Measurements from ENCODE around the gene FCRLB. TPM values are rescaled to one million over a fixed set of nuclear protein-coding genes. Genes with fewer than 3 reads are reported as not detected.
"Not testable (repeated sequence)": the region's sequence is repeated elsewhere in the genome, so short reads cannot be mapped to it uniquely, and the experiment has no call there.

The FCRLB gene
- total RNA-seq (1 to 10 TPM in 1 of 5 donors, under 1 TPM in 4; 0.48 to 1.1 (median 0.75) TPM), total RNA-seq (0.04 to 2.1 (median 0.37) reads per million in 29 experiments)
- total RNA-seq (2013), result 1.8 TPM

DNA sequence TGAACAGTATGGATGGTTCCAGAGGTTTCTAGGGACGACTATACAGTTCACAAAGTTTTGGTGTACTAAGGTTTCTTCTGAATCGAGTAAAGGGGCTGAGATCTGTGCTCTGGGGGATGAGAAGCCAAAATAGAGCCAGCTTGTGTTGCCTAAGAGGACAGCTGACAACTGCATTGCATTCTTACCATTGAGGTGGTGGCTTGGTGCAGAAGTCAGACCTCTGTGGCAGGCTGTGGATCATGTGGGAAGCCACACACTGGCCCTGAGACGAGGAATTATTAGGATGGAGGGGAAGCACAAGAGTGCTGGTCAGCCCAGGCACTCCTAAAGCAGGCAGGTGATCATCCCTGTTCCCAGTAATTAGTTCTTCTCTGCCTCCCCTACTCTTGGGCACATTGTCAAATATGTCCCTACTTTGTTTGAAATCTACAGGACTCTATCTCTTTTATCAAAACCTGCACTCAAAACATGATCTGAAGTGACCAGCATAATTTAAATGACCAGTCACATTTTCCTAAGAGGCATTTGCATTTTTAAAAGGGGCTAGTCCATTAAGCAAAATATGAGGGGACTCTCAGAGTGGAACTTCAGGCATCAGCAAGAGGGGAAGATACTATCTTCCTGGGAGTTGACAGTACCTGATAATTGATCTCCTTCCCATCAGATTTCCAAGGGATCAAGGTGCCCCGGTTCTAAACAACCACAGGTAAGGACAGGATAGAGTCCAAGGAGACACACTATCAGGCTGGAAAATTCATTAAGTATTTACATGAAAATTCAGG, at the start of gene FCRLB:
Gene FCRLB, plus strand, starts transcription at position 589 of the 782 bp plus-strand sequence. CDS start 1,129 bp downstream, outside the sequence.
- Mint-ChIP-seq H3K4me1 (peaks cover 11 to 21% (median 18%) of the 10 kb centered on the region in 3 donors), H3K36me3 (no peaks in the 10 kb centered on the region), H3K27ac (no peak within 1 kb of the TSS), H3K9me3 (no peaks in the 10 kb centered on the region), H3K4me3 (no peak within 1 kb of the TSS), H3K27me3 (peaks cover 0 to 3% of the 10 kb centered on the region in 2 donors)
- ChIA-PET CTCF (no interaction called here), POLR2A (no interaction called here)
- no peak for DNase-seq
- Histone ChIP-seq H3K27me3 (replicated peaks in 1 of 2; ENCODE audit: control insufficient read depth in 2 of 2, extremely low read depth in 1 of 2, insufficient read depth in 2 of 2, low read length in 1 of 2) (peaks cover 4 to 10% of the 10 kb centered on the region in 2 experiments), H3K4me1 (ENCODE audit: control insufficient read depth in 1 of 2, extremely low read depth in 1 of 2, insufficient read depth in 2 of 2, low read length in 2 of 2) (peaks cover 0 to 12% of the 10 kb centered on the region in 2 experiments), H3K4me3 (ENCODE audit: control insufficient read depth in 1 of 2, extremely low read depth in 1 of 2, low read length in 1 of 2) (no peak within 1 kb of the TSS), H3K36me3 (ENCODE audit: control insufficient read depth in 2 of 2, extremely low read depth in 1 of 2, insufficient read depth in 1 of 2, low read length in 1 of 2) (no peaks in the 10 kb centered on the region), H3K9me3 (no peaks in the 10 kb centered on the region), H3K27ac (ENCODE audit: low read length) (no peak within 1 kb of the TSS)
- WGBS (ENCODE audit: insufficient coverage), result 88% methylated on average over 1 of the region's 4 CpGs
- ATAC-seq (replicated peaks in 1 of 4), result no peak

- H3K36me3 Mint-ChIP-seq; H3K9me3 ChIP-seq; H3K9me3 Mint-ChIP-seq; H3K4me1 ChIP-seq (ENCODE audit: control insufficient read depth in 1 of 2, extremely low read depth in 1 of 2, insufficient read depth in 2 of 2, low read length in 2 of 2); H3K4me3 ChIP-seq (ENCODE audit: control insufficient read depth in 1 of 2, extremely low read depth in 1 of 2, low read length in 1 of 2); H3K36me3 ChIP-seq (ENCODE audit: control insufficient read depth in 2 of 2, extremely low read depth in 1 of 2, insufficient read depth in 1 of 2, low read length in 1 of 2); CTCF ChIA-PET; H3K27ac ChIP-seq (ENCODE audit: low read length); DNase-seq; H3K27me3 ChIP-seq (replicated peaks in 1 of 2; ENCODE audit: control insufficient read depth in 2 of 2, extremely low read depth in 1 of 2, insufficient read depth in 2 of 2, low read length in 1 of 2); H3K27me3 Mint-ChIP-seq; POLR2A ChIA-PET; H3K27ac Mint-ChIP-seq; H3K4me3 Mint-ChIP-seq; ATAC-seq (replicated peaks in 1 of 4); H3K4me1 Mint-ChIP-seq: not testable (repeated sequence)
- WGBS (ENCODE audit: insufficient coverage), result 100% methylated on average over 2 of the region's 7 CpGs
Observed at GRCh38 chr1:161673437-161673836, 47.9 kb upstream of the FCRLB start.

DNA sequence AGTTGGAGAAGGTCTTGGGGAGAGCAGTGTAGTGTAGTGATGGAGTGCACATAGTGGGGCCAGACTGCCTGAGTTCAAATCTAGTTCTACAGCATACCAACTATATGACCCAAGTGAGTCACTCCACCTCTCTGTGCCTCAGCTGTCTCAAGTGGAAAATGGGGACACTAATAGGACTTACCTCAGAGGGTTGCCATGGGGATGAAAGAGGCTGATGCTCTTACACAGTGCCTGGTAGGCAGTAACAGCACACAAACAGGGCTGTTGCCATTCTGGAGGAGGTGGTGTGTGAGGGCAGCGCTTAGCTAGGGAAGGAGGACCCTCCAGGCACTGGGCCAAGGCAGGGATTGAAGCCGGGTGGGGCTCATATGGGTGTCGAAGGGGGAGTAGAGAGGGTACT, 46.9 kb upstream of the FCRLB start:
- H3K36me3 ChIP-seq (ENCODE audit: control insufficient read depth in 2 of 2, extremely low read depth in 1 of 2, insufficient read depth in 1 of 2, low read length in 1 of 2); CTCF ChIA-PET; H3K27ac ChIP-seq (ENCODE audit: low read length); ATAC-seq (replicated peaks in 1 of 4); H3K27me3 ChIP-seq (replicated peaks in 1 of 2; ENCODE audit: control insufficient read depth in 2 of 2, extremely low read depth in 1 of 2, insufficient read depth in 2 of 2, low read length in 1 of 2); H3K36me3 Mint-ChIP-seq; H3K4me1 ChIP-seq (ENCODE audit: control insufficient read depth in 1 of 2, extremely low read depth in 1 of 2, insufficient read depth in 2 of 2, low read length in 2 of 2); H3K9me3 Mint-ChIP-seq; H3K4me3 Mint-ChIP-seq; H3K9me3 ChIP-seq; DNase-seq; H3K27me3 Mint-ChIP-seq; POLR2A ChIA-PET; H3K4me1 Mint-ChIP-seq; H3K4me3 ChIP-seq (ENCODE audit: control insufficient read depth in 1 of 2, extremely low read depth in 1 of 2, low read length in 1 of 2); H3K27ac Mint-ChIP-seq: not testable (repeated sequence)
- no CpG with 5 or more reads among the region's 3 CpGs for WGBS (ENCODE audit: insufficient coverage)

DNA sequence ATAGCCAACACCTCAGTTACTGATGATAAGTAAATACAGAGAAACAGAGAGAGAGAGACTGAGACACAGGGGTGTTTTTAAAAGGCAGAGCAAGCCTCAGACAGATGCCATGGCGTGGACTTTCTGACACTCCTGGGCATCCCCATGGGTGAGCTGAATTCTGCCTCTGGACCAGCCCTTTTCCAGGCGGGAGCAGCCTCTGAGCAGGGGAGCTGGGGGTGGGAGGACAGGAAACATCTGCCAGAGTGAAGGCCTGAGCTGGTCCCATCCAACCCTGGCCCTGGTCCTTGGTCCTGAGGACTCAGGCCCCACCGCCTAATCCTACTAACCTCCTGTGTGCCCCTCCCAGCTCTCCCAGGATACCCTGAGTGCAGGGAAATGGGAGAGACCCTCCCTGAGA, 46.4 kb upstream of the FCRLB start:
- H3K9me3 ChIP-seq; H3K9me3 Mint-ChIP-seq; H3K4me1 Mint-ChIP-seq; H3K36me3 Mint-ChIP-seq; H3K27me3 Mint-ChIP-seq; CTCF ChIA-PET; H3K27ac ChIP-seq (ENCODE audit: low read length); H3K27ac Mint-ChIP-seq; ATAC-seq (replicated peaks in 1 of 4); H3K36me3 ChIP-seq (ENCODE audit: control insufficient read depth in 2 of 2, extremely low read depth in 1 of 2, insufficient read depth in 1 of 2, low read length in 1 of 2); H3K27me3 ChIP-seq (replicated peaks in 1 of 2; ENCODE audit: control insufficient read depth in 2 of 2, extremely low read depth in 1 of 2, insufficient read depth in 2 of 2, low read length in 1 of 2); DNase-seq; H3K4me3 ChIP-seq (ENCODE audit: control insufficient read depth in 1 of 2, extremely low read depth in 1 of 2, low read length in 1 of 2); H3K4me1 ChIP-seq (ENCODE audit: control insufficient read depth in 1 of 2, extremely low read depth in 1 of 2, insufficient read depth in 2 of 2, low read length in 2 of 2); H3K4me3 Mint-ChIP-seq; POLR2A ChIA-PET: not testable (repeated sequence)
- 86% methylated on average over 2 of the region's 3 CpGs for WGBS (ENCODE audit: insufficient coverage)

DNA sequence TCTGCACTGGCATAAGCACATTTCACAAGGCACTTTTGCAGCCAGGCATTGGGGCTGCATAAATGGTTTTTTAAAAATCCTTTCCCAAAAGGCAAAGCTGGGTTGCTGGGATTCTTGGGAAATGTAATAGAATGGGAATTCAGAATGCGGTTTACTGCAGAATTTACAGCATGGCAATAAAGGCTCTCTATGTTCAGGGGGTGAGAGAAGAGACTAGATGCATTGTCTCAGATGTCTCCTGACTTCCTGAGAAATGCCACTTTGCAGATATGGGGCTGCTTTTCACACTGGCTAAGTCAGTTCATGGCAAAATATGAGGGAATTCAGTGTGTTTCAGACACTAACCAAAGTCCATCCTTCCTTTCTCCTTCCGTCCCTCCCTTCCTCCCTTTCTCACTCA, 44.9 kb upstream of the FCRLB start:
- no peak overlapping the region for H3K27ac Mint-ChIP-seq
- ATAC-seq (replicated peaks in 1 of 4) (no peak), DNase-seq (no peak)
- H3K9me3 Mint-ChIP-seq, result no peaks in the 10 kb centered on the region
- no peaks in the 10 kb centered on the region for H3K36me3 ChIP-seq (ENCODE audit: control insufficient read depth in 2 of 2, extremely low read depth in 1 of 2, insufficient read depth in 1 of 2, low read length in 1 of 2)
- no peaks in the 10 kb centered on the region for H3K9me3 ChIP-seq
- no peak overlapping the region for H3K4me3 Mint-ChIP-seq
- no peaks in the 10 kb centered on the region for H3K4me1 ChIP-seq (ENCODE audit: control insufficient read depth in 1 of 2, extremely low read depth in 1 of 2, insufficient read depth in 2 of 2, low read length in 2 of 2)
- H3K36me3 Mint-ChIP-seq, result no peaks in the 10 kb centered on the region
- peaks cover 2 to 4% of the 10 kb centered on the region in 2 donors for H3K27me3 Mint-ChIP-seq
- no peak overlapping the region for H3K27ac ChIP-seq (ENCODE audit: low read length)
- no peak overlapping the region for H3K4me3 ChIP-seq (ENCODE audit: control insufficient read depth in 1 of 2, extremely low read depth in 1 of 2, low read length in 1 of 2)
- ChIA-PET CTCF (no interaction called here), POLR2A (no interaction called here)
- 92% methylated on average over 2 of the region's 2 CpGs for WGBS (ENCODE audit: insufficient coverage)
- H3K27me3 ChIP-seq (replicated peaks in 1 of 2; ENCODE audit: control insufficient read depth in 2 of 2, extremely low read depth in 1 of 2, insufficient read depth in 2 of 2, low read length in 1 of 2), result peaks cover 0 to 3% of the 10 kb centered on the region in 2 experiments
- no peaks in the 10 kb centered on the region for H3K4me1 Mint-ChIP-seq

- ChIA-PET CTCF (no interaction called here), POLR2A (no interaction called here)
- H3K36me3 Mint-ChIP-seq, result no peaks in the 10 kb centered on the region
- no peaks in the 10 kb centered on the region for H3K4me1 Mint-ChIP-seq
- H3K27me3 ChIP-seq (replicated peaks in 1 of 2; ENCODE audit: control insufficient read depth in 2 of 2, extremely low read depth in 1 of 2, insufficient read depth in 2 of 2, low read length in 1 of 2), result peaks cover 0 to 3% of the 10 kb centered on the region in 2 experiments
- no peaks in the 10 kb centered on the region for H3K9me3 Mint-ChIP-seq
- H3K27ac ChIP-seq (ENCODE audit: low read length), result no peak overlapping the region
- H3K4me1 ChIP-seq (ENCODE audit: control insufficient read depth in 1 of 2, extremely low read depth in 1 of 2, insufficient read depth in 2 of 2, low read length in 2 of 2), result no peaks in the 10 kb centered on the region
- H3K27ac Mint-ChIP-seq, result no peak overlapping the region
- ATAC-seq (replicated peaks in 1 of 4) (no peak), DNase-seq (no peak)
- H3K9me3 ChIP-seq, result no peaks in the 10 kb centered on the region
- H3K4me3 ChIP-seq (ENCODE audit: control insufficient read depth in 1 of 2, extremely low read depth in 1 of 2, low read length in 1 of 2), result no peak overlapping the region
- H3K4me3 Mint-ChIP-seq, result no peak overlapping the region
- no peaks in the 10 kb centered on the region for H3K36me3 ChIP-seq (ENCODE audit: control insufficient read depth in 2 of 2, extremely low read depth in 1 of 2, insufficient read depth in 1 of 2, low read length in 1 of 2)
- WGBS (ENCODE audit: insufficient coverage), result 96% methylated on average over 2 of the region's 5 CpGs
- H3K27me3 Mint-ChIP-seq, result peaks cover 4 to 7% of the 10 kb centered on the region in 2 donors
Observed at GRCh38 chr1:161676958-161677689, 44.2 kb upstream of the FCRLB start.

All from T-cell (primary cell).